SK-N-MC (cell line): ENCODE data around the gene UTP15.

Experiments used
- DNase-seq: peaks from one replicate; pipeline ENCODE4 v3.0.0-alpha.2; 2011; ENCODE audit warnings: low read depth, low spot score
- H3K27ac ChIP-seq: fragments of 200-600 bp; sonication (generic); 2 replicates; pipeline ENCODE4 v1.5.1; 2016; ENCODE audit warnings: mixed run types
- H3K36me3 ChIP-seq: fragments of 200-600 bp; sonication (generic); 2 replicates; pipeline ENCODE4 v1.6.1; 2017; ENCODE audit warnings: antibody characterized with exemption, low read length, mixed read lengths; ENCODE audit not compliant: insufficient read depth
- H3K4me3 ChIP-seq: fragments of 200-600 bp; sonication (generic); 2 replicates; pipeline ENCODE4 v1.5.1; 2016
- H3K9ac ChIP-seq: fragments of 200-600 bp; sonication (generic); 2 replicates; pipeline ENCODE4 v1.8.0; 2017; ENCODE audit warnings: mixed run types, mixed read lengths; ENCODE audit not compliant: insufficient read length
- H3K9me3 ChIP-seq: fragments of 200-600 bp; sonication (generic); 2 replicates; pipeline ENCODE4 v1.6.1; 2017; ENCODE audit warnings: low read depth, mild to moderate bottlenecking, antibody characterized with exemption, low read length, moderate library complexity, mixed read lengths
- EZH2 ChIP-seq: fragments of 200-600 bp; sonication (generic); IDR thresholded peaks from one replicate; pipeline ENCODE4 v1.6.1; 2017; ENCODE audit warnings: antibody characterized with exemption
- FOXP2 ChIP-seq: optimal IDR thresholded peaks from 2 replicates; pipeline ENCODE3; 2011; ENCODE audit warnings: mild to moderate bottlenecking, moderate library complexity; ENCODE audit not compliant: insufficient read depth; ENCODE audit errors: extremely low read length, control extremely low read depth
- POLR2AphosphoS5 ChIP-seq: IDR thresholded peaks from 2 replicates; pipeline ENCODE4 v1.6.1; 2012; ENCODE audit warnings: mild to moderate bottlenecking, low read depth, low read length, borderline replicate concordance

UTP15 gene

GRCh38 chr5:73552642-73553041 is 12.9 kb upstream of the UTP15 start:
- Histone ChIP-seq H3K9ac (no peak overlapping the region), H3K9me3 (no peaks in the 10 kb centered on the region), H3K27ac (no peak overlapping the region), H3K4me3 (no peak overlapping the region), H3K36me3 (peaks cover 5% of the 10 kb centered on the region; the same call in 1 of the 2 replicates)
- DNase-seq, result no peak
- no peak for TF ChIP-seq EZH2
- TF ChIP-seq POLR2AphosphoS5, result no peak
- no peak for TF ChIP-seq FOXP2

- Histone ChIP-seq H3K27ac (no peak overlapping the region), H3K4me3 (no peak overlapping the region), H3K9ac (no peak overlapping the region), H3K9me3 (no peaks in the 10 kb centered on the region), H3K36me3 (peaks cover 14% of the 10 kb centered on the region; the same call in 1 of the 2 replicates)
- TF ChIP-seq FOXP2 (no peak), POLR2AphosphoS5 (no peak), EZH2 (no peak)
- DNase-seq, result no peak
Observed at GRCh38 chr5:73558950-73559349, 6.6 kb upstream of the UTP15 start.

- Histone ChIP-seq H3K36me3 (peaks cover 19% of the 10 kb centered on the region), H3K4me3 (peak overlapping the region; percentile 91), H3K9ac (peak overlapping the region; percentile 91), H3K27ac (no peak overlapping the region), H3K9me3 (no peaks in the 10 kb centered on the region)
- no peak for DNase-seq
- no peak for TF ChIP-seq FOXP2
- no peak for TF ChIP-seq EZH2
- TF ChIP-seq POLR2AphosphoS5, result no peak
Observed at GRCh38 chr5:73564018-73564417, 1.5 kb upstream of the UTP15 start.

GRCh38 chr5:73564675-73565074 is 868 bp upstream of the UTP15 start:
- DNase-seq, result no peak
- Histone ChIP-seq H3K9me3 (no peaks in the 10 kb centered on the region), H3K27ac (no peak overlapping the region; the same call in 1 of the 2 replicates), H3K36me3 (peaks cover 18% of the 10 kb centered on the region), H3K4me3 (peak overlapping the region; percentile 91), H3K9ac (peak overlapping the region; percentile 91)
- TF ChIP-seq FOXP2, result no peak
- no peak for TF ChIP-seq EZH2
- no peak for TF ChIP-seq POLR2AphosphoS5

GRCh38 chr5:73565969-73566547 is 515 bp downstream of the UTP15 start:
- TF ChIP-seq POLR2AphosphoS5 (no peak), EZH2 (no peak), FOXP2 (no peak)
- H3K9me3 ChIP-seq, result no peaks in the 10 kb centered on the region
- H3K4me3 ChIP-seq, result peak overlapping the region; percentile 91
- DNase-seq, result no peak
- H3K27ac ChIP-seq, result no peak overlapping the region
- H3K9ac ChIP-seq, result peak overlapping the region; percentile 91
- H3K36me3 ChIP-seq, result peaks cover 20% of the 10 kb centered on the region

- no peak for DNase-seq
- H3K36me3 ChIP-seq, result peaks cover 35% of the 10 kb centered on the region
- TF ChIP-seq FOXP2 (no peak), EZH2 (no peak), POLR2AphosphoS5 (no peak)
- H3K4me3 ChIP-seq, result no peak overlapping the region
- no peak overlapping the region for H3K9ac ChIP-seq
- H3K9me3 ChIP-seq, result no peaks in the 10 kb centered on the region
- H3K27ac ChIP-seq, result no peak overlapping the region
Observed at GRCh38 chr5:73582285-73583145, 17.0 kb downstream of the UTP15 start.

GRCh38 chr5:73587923-73588322 is 22.4 kb downstream of the UTP15 start:
- Histone ChIP-seq H3K4me3 (no peak overlapping the region), H3K36me3 (no peaks in the 10 kb centered on the region), H3K9me3 (no peaks in the 10 kb centered on the region), H3K9ac (no peak overlapping the region), H3K27ac (no peak overlapping the region)
- TF ChIP-seq EZH2 (no peak), POLR2AphosphoS5 (no peak), FOXP2 (no peak)
- no peak for DNase-seq

- Histone ChIP-seq H3K27ac (no peak overlapping the region), H3K9me3 (no peaks in the 10 kb centered on the region), H3K36me3 (no peaks in the 10 kb centered on the region), H3K9ac (no peak overlapping the region), H3K4me3 (no peak overlapping the region)
- peak; percentile 66 for DNase-seq
- TF ChIP-seq FOXP2 (no peak), EZH2 (no peak), POLR2AphosphoS5 (no peak)
Observed at GRCh38 chr5:73591102-73591695, 25.7 kb downstream of the UTP15 start.
